ENCODE results near the gene TNFAIP1.

The TNFAIP1 gene

GRCh38 chr17:28372203-28372944 is 36.8 kb downstream of the TNFAIP1 start:
- no peak for DNase-seq

- DNase-seq = no peak
These were observed 37.3 kb downstream of the TNFAIP1 start for GRCh38 chr17:28372945-28373274.

- no peak for DNase-seq
These were observed 44.5 kb downstream of the TNFAIP1 start for GRCh38 chr17:28379814-28380801.

- DNase-seq = no peak
These were observed 45.7 kb downstream of the TNFAIP1 start for GRCh38 chr17:28381141-28381825.

GRCh38 chr17:28384281-28385036 is 48.9 kb downstream of the TNFAIP1 start:
- DNase-seq = peak; percentile 53

- DNase-seq = no peak
These were observed 49.5 kb downstream of the TNFAIP1 start for GRCh38 chr17:28385037-28385400.

- DNase-seq = no peak
These were observed 49.8 kb downstream of the TNFAIP1 start for GRCh38 chr17:28385406-28385805.

GRCh38 chr17:28386391-28386790 is 50.8 kb downstream of the TNFAIP1 start:
- no peak for DNase-seq

- no peak for DNase-seq
These were observed 52.5 kb downstream of the TNFAIP1 start for GRCh38 chr17:28388106-28388505.

- no peak for DNase-seq
These were observed 54.6 kb downstream of the TNFAIP1 start for GRCh38 chr17:28390141-28390540.

- DNase-seq = no peak
These were observed 55.0 kb downstream of the TNFAIP1 start for GRCh38 chr17:28390563-28390962.

- no peak for DNase-seq
These were observed 55.4 kb downstream of the TNFAIP1 start for GRCh38 chr17:28390984-28391383.

- DNase-seq = no peak
These were observed 55.8 kb downstream of the TNFAIP1 start for GRCh38 chr17:28391401-28391800.

GRCh38 chr17:28392491-28392890 is 56.9 kb downstream of the TNFAIP1 start:
- DNase-seq = no peak

- DNase-seq = no peak
These were observed 59.0 kb downstream of the TNFAIP1 start for GRCh38 chr17:28394337-28395116.

- no peak for DNase-seq
These were observed 59.9 kb downstream of the TNFAIP1 start for GRCh38 chr17:28395426-28395825.

GRCh38 chr17:28395968-28396367 is 60.4 kb downstream of the TNFAIP1 start:
- DNase-seq = no peak
